HFFc6 (cell line): ENCODE data around the gene OAS2. TPM values are rescaled to one million over a fixed set of nuclear protein-coding genes. Genes with fewer than 3 reads are reported as not detected.

ENCODE experiments used
- DNase-seq: peaks from one replicate; pipeline ENCODE4 v3.0.0-alpha.2; 2018
- H3K27ac Mint-ChIP-seq: 2 replicates; pipeline ENCODE4 v1.8.0; 2020; ENCODE audit warnings: mild to moderate bottlenecking, mixed read lengths
- H3K27me3 Mint-ChIP-seq: 2 replicates; pipeline ENCODE4 v1.8.0; 2021; ENCODE audit warnings: mild to moderate bottlenecking, moderate library complexity, mixed read lengths; ENCODE audit not compliant: insufficient read depth
- H3K36me3 Mint-ChIP-seq: 2 replicates; pipeline ENCODE4 v1.8.0; 2021; ENCODE audit warnings: low read depth, mixed read lengths
- H3K4me1 Mint-ChIP-seq: 2 replicates; pipeline ENCODE4 v1.8.0; 2020; ENCODE audit warnings: low read depth, mixed read lengths
- H3K4me3 Mint-ChIP-seq: 2 replicates; pipeline ENCODE4 v1.8.0; 2020; ENCODE audit warnings: mild to moderate bottlenecking, moderate library complexity, mixed read lengths
- H3K9me3 Mint-ChIP-seq: 2 replicates; pipeline ENCODE4 v1.8.0; 2020; ENCODE audit warnings: mild to moderate bottlenecking, mixed read lengths
- CTCF ChIP-seq: fragments of 200-600 bp; sonication (generic); IDR thresholded peaks from 2 replicates; pipeline ENCODE4 v1.5.0; 2021; ENCODE audit warnings: antibody characterized with exemption, mild to moderate bottlenecking
- total RNA-seq, 6 experiments: library from RNA; stranded (reverse); fragmentation: NEBNext Ultra II Directional; extraction: Animal tissue kit (Norgen Biotek cat#: 25700); gene quantifications; 2 replicates in 1 of 6; 3 replicates in 5 of 6; pipeline ENCODE4 v1.2.3, GENCODE V29; 2021

OAS2 gene
- total RNA-seq, 6 experiments from 2014 or later: 0.28 to 0.63 (median 0.47) TPM

- no peak for TF ChIP-seq CTCF
- Mint-ChIP-seq H3K4me3 (no peak overlapping the region), H3K4me1 (no peaks in the 10 kb centered on the region; the same call in 1 of the 2 replicates), H3K36me3 (no peaks in the 10 kb centered on the region), H3K9me3 (no peaks in the 10 kb centered on the region; the same call in 1 of the 2 replicates), H3K27ac (no peak overlapping the region), H3K27me3 (peaks cover 2% of the 10 kb centered on the region; the same call in 1 of the 2 replicates)
- DNase-seq: no peak
Observed at GRCh38 chr12:112970391-112970790, 7.9 kb upstream of the OAS2 start.

GRCh38 chr12:112971248-112971647 lies 7.1 kb upstream of the OAS2 start:
- no peak overlapping the region for H3K4me3 Mint-ChIP-seq

GRCh38 chr12:112973011-112973735 lies 5.1 kb upstream of the OAS2 start:
- TF ChIP-seq CTCF: no peak
- Mint-ChIP-seq H3K9me3 (no peaks in the 10 kb centered on the region; the same call in 1 of the 2 replicates), H3K27ac (no peak overlapping the region), H3K27me3 (peaks cover 2% of the 10 kb centered on the region; the same call in 1 of the 2 replicates), H3K36me3 (no peaks in the 10 kb centered on the region), H3K4me1 (no peaks in the 10 kb centered on the region; the same call in 1 of the 2 replicates), H3K4me3 (no peak overlapping the region)
- DNase-seq: no peak

More at GRCh38 chr12:112971248-112971647, 7.1 kb upstream of the OAS2 start:
- Mint-ChIP-seq H3K9me3 (no peaks in the 10 kb centered on the region; the same call in 1 of the 2 replicates), H3K27ac (no peak overlapping the region), H3K4me1 (no peaks in the 10 kb centered on the region; the same call in 1 of the 2 replicates), H3K27me3 (peaks cover 2% of the 10 kb centered on the region; the same call in 1 of the 2 replicates), H3K36me3 (no peaks in the 10 kb centered on the region)
- TF ChIP-seq CTCF: no peak
- DNase-seq: no peak

GRCh38 chr12:112973818-112974231 lies 4.5 kb upstream of the OAS2 start:
- Mint-ChIP-seq H3K4me1 (peaks cover 6% of the 10 kb centered on the region), H3K27ac (no peak overlapping the region), H3K4me3 (no peak overlapping the region), H3K36me3 (no peaks in the 10 kb centered on the region), H3K9me3 (no peaks in the 10 kb centered on the region; the same call in 1 of the 2 replicates), H3K27me3 (peaks cover 2% of the 10 kb centered on the region)
- no peak for DNase-seq
- no peak for TF ChIP-seq CTCF

GRCh38 chr12:112974904-112975303 lies 3.4 kb upstream of the OAS2 start:
- TF ChIP-seq CTCF: no peak
- peaks cover 2% of the 10 kb centered on the region for H3K27me3 Mint-ChIP-seq
- no peaks in the 10 kb centered on the region; the same call in 1 of the 2 replicates for H3K9me3 Mint-ChIP-seq
- no peak for DNase-seq
- H3K4me1 Mint-ChIP-seq: peaks cover 6% of the 10 kb centered on the region
- H3K27ac Mint-ChIP-seq: no peak overlapping the region
- no peaks in the 10 kb centered on the region for H3K36me3 Mint-ChIP-seq
- H3K4me3 Mint-ChIP-seq: no peak overlapping the region
